ENCODE results near the gene KCNAB1.

- no peak for TF ChIP-seq EZH2 (IDR thresholded peaks at IDR 0.05; ENCODE audit: borderline replicate concordance)
- TF ChIP-seq CTCF (IDR thresholded peaks at IDR 0.05; ENCODE audit: poor library complexity) = no peak
- TF ChIP-seq EZH2phosphoT487 (IDR thresholded peaks at IDR 0.05; ENCODE audit: low read depth, severe bottlenecking, unreplicated experiment) = no peak
These were observed 377.9 kb downstream of the KCNAB1 start for GRCh38 chr3:156498307-156498706.

All from hepatocyte (in vitro differentiated cells).